GM21447 (cell line): Measurements from ENCODE around the gene ALDH1A2.
"Not testable (repeated sequence)": the region's sequence is repeated elsewhere in the genome, so short reads cannot be mapped to it uniquely, and the experiment has no call there.

ENCODE experiments used
- ATAC-seq: cut with Tn5 transposase; IDR thresholded peaks from one replicate; pipeline ENCODE4 v1.9.1; 2021; ENCODE audit not compliant: unreplicated experiment

ALDH1A2 gene

GRCh38 chr15:58065445-58066041 is at the start of gene ALDH1A2:
Gene ALDH1A2, minus strand, starts transcription at chr15:58065711. Its CDS starts 61 bp downstream, at chr15:58065650.
- ATAC-seq: no peak

GRCh38 chr15:58114812-58115211 is 49.3 kb upstream of the ALDH1A2 start:
- ATAC-seq: no peak

- no peak for ATAC-seq
Observed at GRCh38 chr15:58114388-58114787, 48.9 kb upstream of the ALDH1A2 start.

- ATAC-seq: not testable (repeated sequence)
Observed at GRCh38 chr15:58113358-58113757, 47.8 kb upstream of the ALDH1A2 start.

- no peak for ATAC-seq
Observed at GRCh38 chr15:58111718-58112104, 46.2 kb upstream of the ALDH1A2 start.

- ATAC-seq: no peak
Observed at GRCh38 chr15:58110999-58111717, 45.6 kb upstream of the ALDH1A2 start.

- ATAC-seq: no peak
Observed at GRCh38 chr15:58109419-58109818, 43.9 kb upstream of the ALDH1A2 start.

- ATAC-seq: no peak
Observed at GRCh38 chr15:58108117-58108516, 42.6 kb upstream of the ALDH1A2 start.

- ATAC-seq: no peak
Observed at GRCh38 chr15:58103482-58103881, 38.0 kb upstream of the ALDH1A2 start.

GRCh38 chr15:58096529-58097084 is 31.1 kb upstream of the ALDH1A2 start:
- ATAC-seq: no peak

GRCh38 chr15:58095415-58095814 is 29.9 kb upstream of the ALDH1A2 start:
- no peak for ATAC-seq

GRCh38 chr15:58087871-58088270 is 22.4 kb upstream of the ALDH1A2 start:
- ATAC-seq: no peak

GRCh38 chr15:58086491-58086890 is 21.0 kb upstream of the ALDH1A2 start:
- ATAC-seq: no peak

GRCh38 chr15:58083526-58083925 is 18.0 kb upstream of the ALDH1A2 start:
- ATAC-seq: no peak

GRCh38 chr15:58081891-58082290 is 16.4 kb upstream of the ALDH1A2 start:
- no peak for ATAC-seq

GRCh38 chr15:58081456-58081855 is 15.9 kb upstream of the ALDH1A2 start:
- ATAC-seq: no peak

- not testable (repeated sequence) for ATAC-seq
Observed at GRCh38 chr15:58080959-58081358, 15.4 kb upstream of the ALDH1A2 start.

- no peak for ATAC-seq
Observed at GRCh38 chr15:58080398-58080797, 14.9 kb upstream of the ALDH1A2 start.

GRCh38 chr15:58078591-58078990 is 13.1 kb upstream of the ALDH1A2 start:
- ATAC-seq: no peak

- ATAC-seq: no peak
Observed at GRCh38 chr15:58077427-58077826, 11.9 kb upstream of the ALDH1A2 start.

GRCh38 chr15:58074452-58074851 is 8.9 kb upstream of the ALDH1A2 start:
- no peak for ATAC-seq

- no peak for ATAC-seq
Observed at GRCh38 chr15:58070801-58071418, 5.4 kb upstream of the ALDH1A2 start.
